RCC 7860 (cell line): ENCODE results near the gene EMP2.
"Not testable (repeated sequence)": the region's sequence is repeated elsewhere in the genome, so short reads cannot be mapped to it uniquely, and the experiment has no call there.

Experiments
- DNase-seq: peaks from one replicate; pipeline ENCODE4 v3.0.0-alpha.2; 2015; ENCODE audit warnings: low spot score
- FAIRE-seq: peaks from 2 replicates; lab custom pipeline; 2012; peaks lifted over from hg19 to GRCh38; lab: Jason Lieb, UNC

The EMP2 gene

DNA sequence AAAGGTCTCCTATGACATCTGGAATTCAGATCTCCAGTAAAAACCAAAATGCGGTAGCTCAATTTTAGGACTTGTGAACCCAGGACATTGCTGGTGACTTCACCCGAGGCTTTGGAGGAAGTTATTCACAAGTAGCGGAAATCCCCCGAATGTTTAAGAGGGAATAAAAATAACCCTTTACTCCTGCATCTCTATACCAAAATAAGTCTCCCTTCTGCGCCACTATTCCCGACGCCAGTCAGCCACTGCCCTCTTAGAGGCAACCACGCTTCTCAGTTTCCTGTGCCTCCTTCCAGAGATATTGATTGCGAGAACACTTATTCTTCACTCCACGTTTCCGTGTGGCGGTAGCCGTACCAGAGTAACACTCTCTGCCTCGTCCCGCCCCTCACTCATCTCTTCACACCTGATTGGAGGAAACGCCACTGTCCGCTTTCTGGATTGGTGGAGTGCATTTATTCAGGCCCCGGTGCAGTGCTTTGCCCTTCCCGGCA, 27.4 kb downstream of the EMP2 start:
- FAIRE-seq (no peak), DNase-seq (no peak)

DNA sequence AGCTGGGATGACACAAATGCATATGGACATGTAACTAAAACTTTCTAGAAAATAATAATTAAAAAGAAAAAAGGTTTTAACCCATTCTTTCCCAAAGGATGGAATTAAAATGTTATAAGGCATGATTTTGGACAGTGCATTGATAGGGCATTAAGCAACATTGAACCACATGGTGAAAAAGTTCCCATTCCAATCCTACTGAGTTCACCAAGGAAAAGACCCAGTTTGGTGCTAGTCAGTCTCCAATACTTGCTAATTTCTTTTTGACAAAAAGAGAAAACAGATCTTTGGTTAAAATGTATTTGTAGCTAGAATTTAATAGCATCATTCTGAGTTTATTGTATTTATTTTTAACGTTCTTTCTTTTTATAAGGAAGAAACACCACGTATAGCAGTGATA, 28.1 kb downstream of the EMP2 start:
- no peak for FAIRE-seq

DNA sequence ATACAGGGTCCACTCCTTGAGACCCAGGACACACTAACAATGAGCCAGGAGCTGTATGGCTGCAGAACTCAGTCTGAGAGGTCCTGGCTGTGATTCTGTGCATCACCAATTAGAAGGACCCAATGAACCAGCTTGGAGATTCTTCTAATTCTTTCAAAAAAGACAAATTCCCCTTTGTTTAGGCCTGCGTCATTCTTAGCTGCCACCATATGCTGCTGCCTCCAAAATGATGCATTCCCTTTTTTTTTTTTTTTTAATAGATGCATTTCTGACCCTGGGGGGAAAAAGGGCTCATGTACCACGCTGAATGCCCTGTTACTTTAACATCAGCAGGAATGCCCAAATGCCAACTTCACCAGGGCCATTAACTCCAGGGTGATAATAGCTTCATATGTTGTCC, 28.5 kb downstream of the EMP2 start:
- DNase-seq (no peak), FAIRE-seq (no peak)

More for the DNA sequence above, 28.1 kb downstream of the EMP2 start:
- no peak for DNase-seq

DNA sequence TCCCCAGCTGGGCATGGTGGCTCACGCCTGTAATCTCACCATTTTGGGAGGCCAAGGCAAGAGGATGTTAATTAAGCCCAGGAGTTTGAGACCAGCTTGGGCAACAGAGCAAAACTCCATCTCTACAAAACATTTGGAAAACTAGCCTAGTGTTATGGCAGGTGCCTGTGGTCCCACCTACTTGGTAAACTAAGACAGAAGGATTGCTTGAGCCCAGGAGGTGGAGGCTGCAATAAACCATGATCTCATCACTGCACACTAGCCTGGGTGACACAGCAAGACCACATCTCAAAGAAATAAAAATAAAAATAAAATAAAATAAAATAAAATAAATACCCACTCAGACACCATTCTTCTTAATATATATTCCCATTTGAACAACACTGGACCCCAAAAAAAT, 32.0 kb downstream of the EMP2 start:
- DNase-seq (no peak), FAIRE-seq (no peak)

DNA sequence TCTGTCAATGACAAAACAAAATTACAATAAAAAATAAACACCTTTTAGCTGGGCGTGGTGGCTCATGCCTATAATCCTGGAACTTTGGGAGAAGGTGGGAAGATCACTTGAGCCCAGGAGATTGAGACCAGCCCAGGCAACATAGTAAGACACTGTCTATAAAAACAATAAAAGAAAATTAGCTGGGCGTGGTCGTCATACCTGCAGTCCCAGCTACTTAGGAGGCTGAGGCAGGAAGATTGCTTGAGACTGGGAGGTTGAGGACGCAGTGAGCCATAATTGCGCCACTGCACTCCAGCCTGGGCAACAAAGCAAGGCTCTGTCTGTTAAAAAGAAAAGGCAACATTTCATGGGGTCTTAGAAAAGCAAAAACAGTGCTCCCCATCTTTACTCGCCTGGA, 32.7 kb downstream of the EMP2 start:
- FAIRE-seq (no peak), DNase-seq (no peak)

DNA sequence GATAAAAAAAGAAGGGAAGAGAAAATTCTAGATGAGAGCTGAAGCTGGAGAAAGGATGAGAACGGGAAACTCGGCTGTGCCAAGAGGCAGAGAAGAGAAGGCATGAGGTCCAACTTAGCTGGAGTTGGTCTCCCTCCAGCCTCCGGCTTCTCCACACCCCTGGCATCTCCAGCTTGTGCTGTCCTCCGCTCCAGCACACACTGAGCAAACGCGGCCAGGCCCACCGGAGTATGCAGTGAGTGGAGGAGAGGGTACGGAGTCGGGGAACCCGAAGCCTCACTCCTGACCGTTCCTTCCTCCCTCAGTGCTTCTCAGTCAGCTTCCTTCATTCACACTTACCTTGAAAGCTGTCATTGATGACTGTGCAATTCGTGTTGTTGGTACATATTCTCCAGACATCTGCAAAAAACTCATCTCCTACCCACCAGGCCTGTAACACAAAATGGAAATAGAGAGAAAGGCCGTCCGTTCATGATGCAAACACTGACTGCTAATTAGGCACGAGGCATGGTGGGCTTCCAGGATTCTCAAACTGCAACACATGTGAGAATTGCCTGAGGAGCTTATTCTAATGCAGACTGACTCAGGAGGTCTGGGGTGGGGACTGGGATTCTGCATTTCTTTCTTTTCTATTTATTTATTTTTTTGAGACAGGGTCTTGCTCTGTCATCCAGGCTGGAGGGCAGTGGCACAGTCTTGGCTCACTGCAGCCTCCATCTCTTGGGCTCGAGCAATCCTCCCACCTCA, 37.0 kb downstream of the EMP2 start:
- DNase-seq, result no peak
- no peak for FAIRE-seq

DNA sequence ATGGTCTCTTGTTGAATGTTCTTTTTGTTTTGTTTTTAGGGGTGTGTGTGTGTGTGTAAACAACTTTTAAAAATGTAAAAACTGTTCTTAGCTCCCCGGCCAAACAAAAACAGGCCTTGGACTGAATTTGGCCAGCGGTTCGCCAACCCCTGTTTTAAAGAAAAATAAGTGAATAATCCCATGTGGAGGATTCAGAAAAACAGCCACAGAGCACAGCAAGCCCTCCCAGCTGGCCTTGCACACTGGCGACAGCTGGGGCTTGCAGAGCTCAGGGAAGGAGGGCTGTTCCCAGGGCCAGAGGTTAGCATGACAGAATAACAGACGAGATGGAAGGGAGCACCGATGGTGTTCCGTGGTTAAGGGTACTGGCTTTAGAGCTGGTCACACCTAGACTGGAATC, 39.0 kb downstream of the EMP2 start:
- DNase-seq (no peak), FAIRE-seq (no peak)

DNA sequence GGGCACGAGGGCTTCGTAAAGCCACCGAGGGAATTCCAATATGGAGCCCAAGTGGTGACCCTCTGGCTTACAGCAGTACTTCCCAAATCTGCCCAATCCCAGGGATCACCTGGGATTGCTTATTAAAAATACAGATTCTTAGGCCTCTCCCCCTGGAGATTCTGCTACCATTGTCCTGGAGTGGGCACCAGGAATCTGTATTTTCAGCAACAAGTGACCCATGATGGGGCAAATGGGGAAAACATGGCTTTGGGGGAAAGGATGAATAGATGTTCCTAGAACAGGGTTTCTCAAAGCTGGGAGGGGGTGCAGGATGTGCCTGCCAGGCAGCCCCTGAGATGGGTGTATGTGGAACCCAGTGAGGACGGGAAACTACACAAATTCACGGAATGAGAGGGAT, 40.6 kb downstream of the EMP2 start:
- no peak for DNase-seq
- FAIRE-seq, result no peak

DNA sequence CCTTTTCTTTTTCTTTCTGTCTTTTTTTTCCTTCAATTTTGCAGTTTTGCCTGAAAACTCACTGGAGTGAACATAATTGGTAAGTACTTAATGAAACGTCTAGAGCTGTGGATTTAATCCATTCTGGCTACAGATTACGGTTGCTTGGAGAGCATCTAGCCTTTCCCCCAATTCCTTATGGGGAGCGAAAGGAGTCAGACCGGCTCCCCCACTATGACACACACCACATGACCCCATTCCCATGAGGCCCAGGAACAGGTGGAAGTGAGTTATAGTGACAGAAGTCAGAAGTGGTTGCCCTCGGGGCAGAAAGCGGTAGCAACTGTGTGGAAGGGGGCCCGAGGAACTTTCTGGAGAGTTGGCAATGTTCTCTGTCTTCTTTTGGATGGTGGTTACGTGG, 41.2 kb downstream of the EMP2 start:
- no peak for DNase-seq
- no peak for FAIRE-seq

DNA sequence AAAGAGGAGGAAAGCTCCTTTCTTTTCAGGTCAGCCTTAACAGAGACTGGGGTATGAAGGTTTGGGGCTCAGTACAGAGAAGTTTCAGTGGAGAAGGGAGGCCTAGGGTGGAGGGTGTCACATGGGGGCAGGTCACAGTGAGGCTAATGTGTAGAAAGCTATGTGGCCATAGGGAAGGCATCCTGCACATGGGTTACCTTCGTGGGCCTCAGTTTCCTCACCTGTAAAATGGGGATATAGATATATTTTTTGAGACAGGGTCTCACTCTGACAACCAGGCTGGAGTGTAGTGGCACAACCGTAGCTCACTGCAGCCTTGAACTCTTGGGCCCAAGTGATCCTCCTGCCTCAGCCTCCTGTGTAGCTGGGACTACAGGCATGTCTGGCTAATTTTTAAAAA, 41.8 kb downstream of the EMP2 start:
- no peak for FAIRE-seq
- no peak for DNase-seq

DNA sequence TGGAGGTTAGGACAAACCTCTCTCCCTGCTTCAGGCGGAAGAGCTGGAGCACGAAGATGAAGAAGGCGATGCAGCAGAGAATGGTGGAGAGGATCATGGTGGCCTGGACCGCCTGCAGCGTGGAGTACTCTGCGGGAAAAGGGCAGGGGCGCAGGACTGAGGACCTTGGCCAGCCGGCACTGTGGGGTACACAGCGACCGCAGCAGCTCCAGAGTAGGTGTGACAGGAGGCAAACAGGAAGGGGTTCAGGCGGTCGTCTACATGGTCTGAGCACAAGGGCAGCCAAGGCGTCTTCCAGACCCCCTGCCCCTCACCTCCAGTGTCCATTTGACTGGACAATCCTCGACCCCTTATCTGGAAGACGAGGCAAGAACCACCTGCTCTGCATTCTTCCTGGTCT, 42.5 kb downstream of the EMP2 start:
- FAIRE-seq (no peak), DNase-seq (no peak)

DNA sequence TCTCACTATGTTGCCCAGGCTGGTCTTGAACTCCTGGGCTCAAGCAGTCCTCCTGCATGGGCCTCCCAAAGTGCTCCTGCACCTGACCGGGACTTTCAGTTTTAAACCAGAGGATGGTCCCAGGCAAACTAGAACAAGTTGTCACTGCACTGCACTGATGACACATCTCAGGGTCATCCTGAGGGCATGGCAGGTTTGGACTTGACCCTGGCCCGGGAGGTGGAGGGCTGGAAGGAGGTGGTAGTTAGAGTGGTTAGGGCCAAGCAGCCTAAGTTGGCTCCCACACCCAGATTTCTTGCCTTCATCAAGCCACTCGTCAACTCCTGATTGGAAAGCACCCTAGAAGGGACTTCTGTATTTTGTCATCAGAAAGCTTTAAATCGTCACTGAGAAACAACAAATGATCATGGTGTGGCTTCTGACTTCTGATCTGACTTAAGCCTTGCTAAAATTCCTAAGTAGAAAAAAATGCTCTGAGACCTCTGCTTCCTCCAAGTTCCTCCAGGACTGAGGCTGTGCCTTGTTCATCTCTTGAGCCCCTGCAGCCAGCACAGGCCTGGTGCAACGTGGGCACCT, 43.5 kb downstream of the EMP2 start:
- no peak for FAIRE-seq

DNA sequence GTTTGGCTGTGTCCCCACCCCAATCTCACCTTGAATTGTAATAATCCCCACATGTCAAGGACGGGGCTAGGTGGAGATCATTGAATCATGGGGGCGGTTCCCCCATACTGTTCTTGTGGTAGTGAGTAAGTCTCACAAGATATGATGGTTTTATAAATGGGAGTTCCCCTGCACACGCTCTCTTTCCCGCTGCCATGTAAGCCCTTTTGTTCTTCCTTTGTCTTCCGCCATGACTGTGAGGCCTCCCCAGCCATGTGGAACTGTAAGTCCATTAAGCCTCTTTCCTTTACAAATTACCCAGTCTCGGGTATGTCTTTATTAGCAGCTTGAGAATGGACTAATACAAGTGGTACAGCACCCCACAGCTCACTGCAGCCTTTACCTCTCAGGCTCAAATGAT, 44.1 kb downstream of the EMP2 start:
- FAIRE-seq, DNase-seq: not testable (repeated sequence)

More for the DNA sequence above, 43.5 kb downstream of the EMP2 start:
- DNase-seq, result no peak

DNA sequence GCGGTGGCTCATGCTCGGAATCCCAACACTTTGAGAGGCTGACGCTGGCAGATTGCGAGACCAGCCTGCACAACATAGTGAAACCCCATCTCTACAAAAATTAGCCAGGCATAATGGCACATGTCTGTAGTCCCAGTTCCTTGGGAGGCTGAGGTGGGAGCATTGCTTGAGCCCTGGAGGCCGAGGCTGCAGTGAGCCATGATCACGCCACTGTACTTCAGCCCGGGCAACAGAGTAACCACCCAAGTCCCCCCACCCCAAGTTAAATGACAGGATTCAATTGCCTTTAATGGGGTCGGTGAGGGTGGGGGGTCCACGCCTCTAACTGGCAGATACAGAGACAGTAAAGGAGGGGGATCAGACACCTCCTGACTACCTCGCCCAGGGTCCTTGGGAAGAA, 44.9 kb downstream of the EMP2 start:
- no peak for DNase-seq
- no peak for FAIRE-seq

DNA sequence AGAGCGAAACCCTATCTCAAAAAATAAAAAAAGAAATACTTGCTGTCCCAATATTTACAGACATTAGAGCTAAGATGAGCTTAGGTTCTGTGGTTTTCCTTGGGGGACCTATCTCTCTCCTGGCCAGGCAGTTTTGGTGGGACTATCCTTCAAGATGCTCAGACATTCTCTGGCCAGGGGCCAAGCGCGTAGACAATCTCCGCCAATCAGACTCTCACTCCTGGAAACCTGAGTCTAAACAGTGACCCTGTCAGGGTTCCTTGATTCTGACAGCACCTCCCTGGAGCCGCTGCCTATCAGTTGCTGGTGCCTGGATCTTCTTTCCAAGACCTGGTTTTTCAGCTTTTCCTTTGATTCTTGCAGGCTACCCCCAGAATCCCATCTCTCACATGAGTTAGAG, 45.6 kb downstream of the EMP2 start:
- FAIRE-seq, result no peak
- no peak for DNase-seq

DNA sequence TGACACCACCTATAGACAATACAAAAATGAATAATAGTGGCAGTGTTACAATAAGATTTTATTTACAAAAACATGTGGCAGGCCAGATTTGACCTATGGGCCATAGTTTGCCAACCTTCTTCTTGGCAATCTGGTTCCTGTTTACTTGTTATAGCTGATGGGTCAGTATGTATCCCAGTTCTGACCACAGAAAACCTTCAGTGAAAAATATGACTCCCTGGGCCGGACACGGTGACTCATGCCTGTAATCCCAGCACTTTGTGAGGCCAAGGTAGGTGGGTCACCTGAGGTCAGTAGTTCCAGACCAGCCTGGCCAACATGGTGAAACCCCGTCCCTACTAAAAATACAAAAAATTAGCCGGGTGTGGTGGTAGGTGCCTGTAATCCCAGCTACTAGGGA, 46.8 kb downstream of the EMP2 start:
- peak; percentile 44 for DNase-seq
- FAIRE-seq, result not testable (repeated sequence)

DNA sequence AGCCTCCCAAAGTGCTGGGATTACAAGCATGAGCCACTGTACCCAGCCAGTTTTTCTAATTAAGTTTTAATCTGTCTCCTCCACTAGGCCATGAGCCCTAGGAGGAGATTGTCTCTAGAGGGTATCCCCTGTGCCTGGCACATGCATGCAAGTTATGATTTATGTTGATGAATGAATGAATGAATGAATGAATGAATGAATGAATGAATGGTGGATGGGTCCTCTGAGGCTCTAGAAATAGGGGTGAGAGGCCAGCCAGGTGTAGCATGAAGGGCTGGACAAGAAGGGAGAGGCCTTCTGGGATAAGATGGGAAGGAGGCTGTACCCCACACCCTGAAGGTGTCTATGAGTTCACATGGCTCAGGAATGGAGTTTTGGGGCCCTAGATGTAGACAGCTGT, 48.8 kb downstream of the EMP2 start:
- FAIRE-seq (no peak), DNase-seq (no peak)

DNA sequence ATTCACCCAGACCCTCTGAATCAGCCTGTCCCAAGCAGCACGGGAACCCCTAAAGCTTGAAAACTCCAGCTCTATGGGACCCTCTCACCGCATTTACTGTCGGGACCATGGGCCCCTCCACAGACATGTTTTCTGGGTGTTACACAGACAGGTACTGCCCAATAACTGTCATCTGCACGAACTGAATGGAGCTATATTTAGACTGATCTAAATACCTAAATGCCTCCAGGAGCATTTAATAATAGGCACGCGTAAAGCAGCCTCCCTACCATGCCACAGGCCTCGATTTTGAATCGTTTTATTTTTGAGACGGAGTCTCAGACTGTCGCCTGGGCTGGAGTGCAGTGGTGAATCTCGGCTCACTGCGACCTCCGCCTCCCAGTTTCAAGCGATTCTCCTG, 49.7 kb downstream of the EMP2 start:
- DNase-seq, result no peak
- FAIRE-seq, result no peak

DNA sequence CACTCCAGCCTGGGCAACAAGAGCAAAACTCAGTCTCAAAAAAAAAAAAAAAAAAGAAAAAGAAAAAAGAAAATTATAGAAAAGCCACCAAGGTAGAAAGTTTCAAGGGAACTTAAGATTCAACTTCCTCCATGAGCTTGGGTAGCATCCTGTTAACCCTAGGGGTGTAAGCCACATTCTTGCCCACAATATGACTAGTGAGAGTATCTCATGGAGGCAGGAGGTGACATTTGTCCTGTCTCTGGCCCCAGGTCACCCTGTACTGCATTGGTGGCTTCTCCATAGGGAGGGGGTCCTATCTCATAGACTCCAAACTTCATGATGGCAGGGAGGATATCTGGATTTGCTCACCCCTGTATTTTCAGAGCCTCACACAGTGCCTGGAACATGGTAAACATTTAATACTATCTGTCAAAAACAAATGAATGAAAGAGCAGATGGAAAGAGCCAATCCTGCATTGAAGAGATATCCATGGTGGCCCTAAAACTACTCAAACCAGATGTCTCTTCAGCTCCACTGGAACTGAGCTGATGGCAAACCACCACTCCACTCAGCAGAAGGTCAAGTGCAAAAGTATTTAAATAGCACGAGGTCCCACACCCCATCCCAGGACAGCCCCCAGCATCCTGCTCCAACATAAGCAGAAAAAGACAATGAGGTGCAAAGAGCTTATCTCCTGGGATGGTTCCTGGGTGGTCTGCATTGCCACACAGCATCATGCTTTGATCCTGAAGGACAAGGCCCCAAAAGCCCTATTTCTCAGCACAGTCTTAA, 50.3 kb downstream of the EMP2 start:
- FAIRE-seq, result no peak
- DNase-seq, result no peak

DNA sequence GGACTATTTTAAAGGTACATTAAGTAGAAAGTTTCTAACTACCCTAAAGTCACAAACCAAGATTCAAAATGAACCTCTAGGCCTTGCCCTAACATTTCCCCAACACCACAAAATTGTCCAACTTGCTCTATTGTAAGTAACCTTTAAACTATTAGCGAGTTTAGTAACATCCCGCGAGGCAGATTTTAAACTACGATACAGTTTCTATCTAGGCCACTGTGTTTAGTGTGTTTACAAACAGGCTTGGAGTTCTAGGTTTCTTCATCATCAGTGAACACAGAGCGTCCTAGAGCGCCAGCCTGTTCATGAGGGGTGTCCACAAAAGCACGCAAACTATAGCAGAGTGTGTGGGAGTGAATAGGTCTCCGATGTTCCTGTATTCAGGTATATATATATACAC, 51.8 kb downstream of the EMP2 start:
- DNase-seq (no peak), FAIRE-seq (no peak)

DNA sequence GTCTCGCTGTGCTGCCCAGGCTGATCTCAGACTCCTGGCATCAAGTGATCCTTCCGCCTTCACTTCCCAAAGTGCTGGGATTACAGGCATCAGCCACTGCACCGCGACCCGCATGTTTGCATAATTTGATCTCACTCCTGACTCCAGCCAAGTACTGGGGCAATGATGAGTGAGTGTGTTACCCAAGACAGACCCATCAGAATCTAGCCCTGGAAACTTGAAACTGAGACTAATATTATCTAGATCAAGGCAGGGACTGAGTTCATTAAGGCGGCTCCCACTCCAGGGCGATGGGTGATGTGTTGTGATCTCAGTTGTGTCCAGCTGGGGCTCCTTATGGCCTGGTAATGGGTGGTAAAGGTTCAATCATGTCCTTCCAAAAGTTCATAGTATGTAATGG, 53.4 kb downstream of the EMP2 start:
- FAIRE-seq (no peak), DNase-seq (no peak)

DNA sequence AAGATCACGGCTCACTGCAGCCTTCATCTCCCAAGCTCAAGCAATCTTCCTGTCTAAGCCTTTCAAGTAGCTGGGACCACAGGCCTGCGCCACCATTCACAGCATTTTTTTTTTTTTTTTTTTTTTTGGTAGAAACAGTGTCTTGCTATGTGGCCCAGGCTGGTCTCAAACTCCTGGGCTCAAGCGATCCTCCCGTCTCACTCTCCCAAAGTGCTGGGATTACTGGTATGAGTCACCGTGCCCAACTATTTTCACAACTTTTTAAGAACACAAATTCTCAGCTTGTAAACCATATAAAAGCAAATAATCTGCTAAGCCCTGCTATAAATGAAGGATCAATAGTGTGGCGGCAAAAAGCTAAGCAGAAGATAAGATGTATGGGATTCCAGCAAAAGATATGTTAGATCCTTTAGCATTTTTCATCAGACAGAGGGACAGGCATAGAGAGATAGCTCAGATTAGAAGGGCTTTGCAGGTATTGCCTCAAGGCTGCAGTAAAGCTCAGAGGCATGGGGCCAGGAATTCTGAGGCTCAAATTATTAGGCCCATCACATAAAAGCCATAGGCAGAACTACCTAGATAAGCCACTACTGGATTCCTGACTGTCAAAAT, 55.1 kb downstream of the EMP2 start:
- no peak for FAIRE-seq
- DNase-seq, result no peak
